Measurements from ENCODE around the gene SDE2. TPM values are rescaled to one million over a fixed set of nuclear protein-coding genes. Genes with fewer than 3 reads are reported as not detected.

The SDE2 gene
- total RNA-seq, 1 donor from 2014 or later, result 19.6 TPM

DNA sequence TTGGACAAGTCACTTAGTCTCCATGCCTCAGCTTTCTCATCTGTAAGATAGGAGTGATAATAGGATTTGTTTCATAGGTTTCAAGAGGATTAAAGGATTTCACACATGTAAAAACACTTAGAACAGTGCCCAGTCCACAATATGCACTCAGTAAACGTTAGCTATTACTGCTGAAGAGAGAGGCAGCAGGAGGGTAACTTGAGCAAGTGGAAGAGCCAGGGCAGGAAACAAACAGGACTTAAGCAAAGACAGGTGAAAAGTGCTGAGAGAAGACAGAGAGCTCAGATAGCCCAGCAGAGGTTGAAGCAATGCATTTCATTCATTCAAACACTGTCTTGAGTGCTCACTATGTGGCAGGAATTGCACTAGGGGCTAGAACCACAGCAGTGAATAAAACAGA, 42.3 kb upstream of the SDE2 start:
- no peaks in the 10 kb centered on the region for H3K27me3 Mint-ChIP-seq (ENCODE audit: unreplicated experiment)
- no peak for DNase-seq
- H3K4me1 Mint-ChIP-seq (ENCODE audit: low read depth, unreplicated experiment), result no peaks in the 10 kb centered on the region
- H3K9me3 Mint-ChIP-seq (ENCODE audit: unreplicated experiment), result no peaks in the 10 kb centered on the region
- H3K36me3 Mint-ChIP-seq (ENCODE audit: unreplicated experiment), result no peaks in the 10 kb centered on the region
- no peak overlapping the region for H3K27ac Mint-ChIP-seq (ENCODE audit: unreplicated experiment)
- TF ChIP-seq, protein P1, sequence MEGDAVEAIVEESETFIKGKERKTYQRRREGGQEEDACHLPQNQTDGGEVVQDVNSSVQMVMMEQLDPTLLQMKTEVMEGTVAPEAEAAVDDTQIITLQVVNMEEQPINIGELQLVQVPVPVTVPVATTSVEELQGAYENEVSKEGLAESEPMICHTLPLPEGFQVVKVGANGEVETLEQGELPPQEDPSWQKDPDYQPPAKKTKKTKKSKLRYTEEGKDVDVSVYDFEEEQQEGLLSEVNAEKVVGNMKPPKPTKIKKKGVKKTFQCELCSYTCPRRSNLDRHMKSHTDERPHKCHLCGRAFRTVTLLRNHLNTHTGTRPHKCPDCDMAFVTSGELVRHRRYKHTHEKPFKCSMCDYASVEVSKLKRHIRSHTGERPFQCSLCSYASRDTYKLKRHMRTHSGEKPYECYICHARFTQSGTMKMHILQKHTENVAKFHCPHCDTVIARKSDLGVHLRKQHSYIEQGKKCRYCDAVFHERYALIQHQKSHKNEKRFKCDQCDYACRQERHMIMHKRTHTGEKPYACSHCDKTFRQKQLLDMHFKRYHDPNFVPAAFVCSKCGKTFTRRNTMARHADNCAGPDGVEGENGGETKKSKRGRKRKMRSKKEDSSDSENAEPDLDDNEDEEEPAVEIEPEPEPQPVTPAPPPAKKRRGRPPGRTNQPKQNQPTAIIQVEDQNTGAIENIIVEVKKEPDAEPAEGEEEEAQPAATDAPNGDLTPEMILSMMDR (IDR thresholded peaks at IDR 0.05; ENCODE audit: partially characterized antibody, unreplicated experiment), result no peak
- no peak overlapping the region for H3K4me3 Mint-ChIP-seq (ENCODE audit: unreplicated experiment)

DNA sequence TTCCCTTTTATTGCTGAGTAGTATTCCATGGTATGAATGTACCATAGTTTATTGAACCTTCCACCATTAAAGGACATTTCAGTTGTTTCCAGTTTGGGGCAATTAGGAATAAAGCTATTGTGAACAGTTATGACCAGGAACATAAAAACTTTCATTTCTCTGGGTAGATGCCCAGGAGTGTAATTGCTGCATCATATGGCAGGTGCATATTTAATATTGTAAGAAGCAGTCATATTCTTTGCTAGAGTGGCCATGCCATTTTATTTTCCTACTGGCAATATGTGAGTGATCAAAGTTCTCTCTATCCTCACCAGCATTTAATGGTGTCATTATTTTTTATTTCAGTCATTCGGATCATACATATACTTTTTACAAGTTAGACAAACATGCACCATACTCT, 39.5 kb upstream of the SDE2 start:
- no peak overlapping the region for H3K4me3 Mint-ChIP-seq (ENCODE audit: unreplicated experiment)
- H3K36me3 Mint-ChIP-seq (ENCODE audit: unreplicated experiment), result no peaks in the 10 kb centered on the region
- H3K27ac Mint-ChIP-seq (ENCODE audit: unreplicated experiment), result no peak overlapping the region
- no peaks in the 10 kb centered on the region for H3K9me3 Mint-ChIP-seq (ENCODE audit: unreplicated experiment)
- H3K4me1 Mint-ChIP-seq (ENCODE audit: low read depth, unreplicated experiment), result no peaks in the 10 kb centered on the region
- H3K27me3 Mint-ChIP-seq (ENCODE audit: unreplicated experiment), result no peaks in the 10 kb centered on the region
- no peak for DNase-seq
- TF ChIP-seq, protein P1 (IDR thresholded peaks at IDR 0.05; ENCODE audit: partially characterized antibody, unreplicated experiment), result no peak

DNA sequence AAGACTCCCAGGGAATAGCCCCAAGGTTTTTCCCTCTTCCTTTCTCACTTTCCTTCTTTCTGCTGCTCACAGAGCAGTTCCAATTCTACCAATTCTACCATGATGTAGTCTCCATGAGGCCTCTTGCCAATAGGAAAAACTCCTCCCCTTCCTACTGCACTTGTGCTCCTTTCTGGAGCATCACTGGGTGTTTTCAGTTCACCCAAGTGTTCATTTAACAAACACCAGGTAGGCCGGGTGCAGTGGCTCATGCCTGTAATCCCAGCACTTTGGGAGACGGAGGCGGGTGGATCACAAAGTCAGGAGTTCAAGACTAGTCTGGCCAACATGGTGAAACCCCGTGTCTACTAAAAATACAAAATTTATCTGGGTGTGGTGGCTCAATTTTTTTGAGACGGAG, 36.8 kb upstream of the SDE2 start:
- H3K27me3 Mint-ChIP-seq (ENCODE audit: unreplicated experiment), result no peaks in the 10 kb centered on the region
- no peaks in the 10 kb centered on the region for H3K4me1 Mint-ChIP-seq (ENCODE audit: low read depth, unreplicated experiment)
- H3K9me3 Mint-ChIP-seq (ENCODE audit: unreplicated experiment), result no peaks in the 10 kb centered on the region
- DNase-seq, result no peak
- H3K27ac Mint-ChIP-seq (ENCODE audit: unreplicated experiment), result no peak overlapping the region
- H3K36me3 Mint-ChIP-seq (ENCODE audit: unreplicated experiment), result no peaks in the 10 kb centered on the region
- H3K4me3 Mint-ChIP-seq (ENCODE audit: unreplicated experiment), result no peak overlapping the region
- TF ChIP-seq, protein P1 (IDR thresholded peaks at IDR 0.05; ENCODE audit: partially characterized antibody, unreplicated experiment), result no peak

DNA sequence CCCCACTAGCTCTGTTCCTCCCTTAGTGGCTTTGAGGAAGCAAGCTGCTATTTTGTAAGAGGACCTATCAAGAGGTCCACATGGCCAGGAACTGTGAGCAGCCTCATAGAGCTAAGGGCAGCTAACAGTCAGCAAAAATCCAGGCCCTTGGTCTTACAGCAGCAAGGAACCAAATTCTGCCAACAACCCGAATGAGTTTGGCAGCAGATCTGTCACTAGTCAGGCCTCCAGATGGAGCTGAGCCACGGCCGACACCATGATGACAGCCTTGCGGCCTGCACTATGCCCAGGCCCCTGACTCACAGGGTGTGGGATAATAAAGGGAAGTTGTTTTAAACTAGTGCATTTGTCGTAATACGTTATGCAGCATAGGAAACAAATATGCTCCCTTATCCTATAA, 35.3 kb upstream of the SDE2 start:
- H3K9me3 Mint-ChIP-seq (ENCODE audit: unreplicated experiment), result no peaks in the 10 kb centered on the region
- no peaks in the 10 kb centered on the region for H3K27me3 Mint-ChIP-seq (ENCODE audit: unreplicated experiment)
- H3K4me1 Mint-ChIP-seq (ENCODE audit: low read depth, unreplicated experiment), result no peaks in the 10 kb centered on the region
- H3K4me3 Mint-ChIP-seq (ENCODE audit: unreplicated experiment), result no peak overlapping the region
- H3K36me3 Mint-ChIP-seq (ENCODE audit: unreplicated experiment), result no peaks in the 10 kb centered on the region
- no peak overlapping the region for H3K27ac Mint-ChIP-seq (ENCODE audit: unreplicated experiment)
- TF ChIP-seq, protein P1 (IDR thresholded peaks at IDR 0.05; ENCODE audit: partially characterized antibody, unreplicated experiment), result no peak
- DNase-seq, result no peak

DNA sequence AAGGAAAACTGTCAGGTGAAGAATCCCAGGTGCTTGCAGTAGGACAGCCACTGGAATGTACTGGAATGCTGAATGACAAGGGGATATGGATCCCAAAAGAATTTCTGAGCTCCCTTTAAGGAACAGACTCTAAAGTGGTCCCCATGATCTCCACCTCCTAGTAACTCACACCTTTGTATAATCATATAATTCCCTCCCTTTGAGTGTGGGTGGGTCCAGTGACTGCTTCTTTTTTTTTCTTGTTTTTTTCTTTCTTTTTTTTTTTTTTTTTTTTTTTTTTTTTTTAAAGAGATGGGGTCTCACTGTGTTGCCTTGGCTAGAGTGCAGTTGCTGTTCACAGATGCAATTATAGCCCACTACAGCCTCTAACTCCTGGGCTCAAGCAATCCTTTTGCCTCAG, 34.8 kb upstream of the SDE2 start:
- Mint-ChIP-seq H3K27ac (ENCODE audit: unreplicated experiment) (no peak overlapping the region), H3K4me1 (ENCODE audit: low read depth, unreplicated experiment) (no peaks in the 10 kb centered on the region), H3K9me3 (ENCODE audit: unreplicated experiment) (no peaks in the 10 kb centered on the region), H3K4me3 (ENCODE audit: unreplicated experiment) (no peak overlapping the region), H3K36me3 (ENCODE audit: unreplicated experiment) (no peaks in the 10 kb centered on the region), H3K27me3 (ENCODE audit: unreplicated experiment) (no peaks in the 10 kb centered on the region)
- TF ChIP-seq, protein P1 (IDR thresholded peaks at IDR 0.05; ENCODE audit: partially characterized antibody, unreplicated experiment), result no peak
- DNase-seq, result no peak

All from glutamatergic neuron (in vitro differentiated cells).